Gastroesophageal sphincter (tissue), 4 donors: ENCODE results near the gene MAT2A. TPM values are rescaled to one million over a fixed set of nuclear protein-coding genes. Genes with fewer than 3 reads are reported as not detected.
"Not testable (repeated sequence)": the region's sequence is repeated elsewhere in the genome, so short reads cannot be mapped to it uniquely, and the experiment has no call there.

ENCODE experiments used
- ATAC-seq: fragments of 150-250 bp; one replicate; pipeline ENCODE4 v1.9.1; 2016; ENCODE audit warnings: mild to moderate bottlenecking, moderate library complexity
- H3K27ac ChIP-seq, 4 donors: fragments of 200-600 bp; sonication (generic) in 3 of 4; 1 replicate in 3 of 4; 2 replicates in 1 of 4; pipeline ENCODE4 v1.5.1; 2016 to 2019
- H3K27me3 ChIP-seq: fragments of 200-600 bp; sonication (generic); one replicate; pipeline ENCODE4 v1.5.1; 2019
- H3K36me3 ChIP-seq, 2 donors: fragments of 200-600 bp; sonication (generic); one replicate each; pipeline ENCODE4 v1.5.1; 2019; ENCODE audit warnings: control low read depth in 1 of 2
- H3K4me1 ChIP-seq, 3 donors: fragments of 200-600 bp; sonication (generic); 1 replicate in 2 of 3; 2 replicates in 1 of 3; pipeline ENCODE4 v1.5.1; 2016 to 2019; ENCODE audit warnings: control low read depth in 2 of 3
- H3K4me3 ChIP-seq, 2 donors: fragments of 200-600 bp; sonication (generic); one replicate each; pipeline ENCODE4 v1.5.1; 2019; ENCODE audit warnings: mild to moderate bottlenecking in 1 of 2, moderate library complexity in 1 of 2
- H3K9me3 ChIP-seq, 3 donors: fragments of 200-600 bp; sonication (generic); one replicate each; pipeline ENCODE4 v1.5.1; 2017 to 2019; ENCODE audit warnings: control low read depth in 2 of 3
- CTCF ChIP-seq, 4 experiments: fragments of 200-600 bp in 2 of 4; fragments of 450-650 bp in 2 of 4; sonication (generic) in 1 of 4; IDR thresholded peaks; one replicate each; pipeline ENCODE4 v1.5.1; 2017 to 2019; ENCODE audit warnings: antibody characterized with exemption in 4 of 4, mild to moderate bottlenecking in 2 of 4, moderate library complexity in 2 of 4
- EP300 ChIP-seq: sonication (generic); formaldehyde crosslinking; IDR thresholded peaks from one replicate; pipeline ENCODE4 v1.6.1; 2017; ENCODE audit warnings: antibody characterized with exemption, mild to moderate bottlenecking
- POLR2A ChIP-seq, 2 donors: fragments of 450-650 bp; IDR thresholded peaks; one replicate each; pipeline ENCODE4 v1.6.1; 2017; ENCODE audit warnings: antibody characterized with exemption in 2 of 2, mild to moderate bottlenecking in 2 of 2, moderate library complexity in 1 of 2
- POLR2AphosphoS5 ChIP-seq: sonication (generic); formaldehyde crosslinking; IDR thresholded peaks from one replicate; pipeline ENCODE4 v1.6.1; 2017; ENCODE audit warnings: antibody characterized with exemption
- WGBS, 2 donors: methylation state at CpG; one replicate each; pipeline ENCODE4 v1.1.5; 2018; ENCODE audit warnings: low coverage in 1 of 2; 5-methylcytosine and 5-hydroxymethylcytosine counted together
- total RNA-seq, 4 donors: library from RNA; depleted of rRNA; stranded (reverse); fragments of >200 nt; gene quantifications; one replicate each; pipeline ENCODE4 v1.1.0, GENCODE V29; 2016

The MAT2A gene
- total RNA-seq, 4 donors from 2014 or later = 68.5 to 295 (median 130) TPM

GRCh38 chr2:85558160-85558559 lies 19.2 kb downstream of the MAT2A start:
- no peak for ATAC-seq
- no peak overlapping the region for H3K27ac ChIP-seq
- peaks cover 0 to 59% of the 10 kb centered on the region in 2 donors for H3K36me3 ChIP-seq
- H3K27me3 ChIP-seq = no peaks in the 10 kb centered on the region
- no peak for TF ChIP-seq CTCF (IDR thresholded peaks at IDR 0.05)
- no peak overlapping the region for H3K4me3 ChIP-seq
- H3K9me3 ChIP-seq = no peaks in the 10 kb centered on the region
- WGBS, 2 donors = 100% methylated on average over 1 of the region's 1 CpG
- peaks cover 0 to 30% (median 10%) of the 10 kb centered on the region in 3 donors for H3K4me1 ChIP-seq

DNA sequence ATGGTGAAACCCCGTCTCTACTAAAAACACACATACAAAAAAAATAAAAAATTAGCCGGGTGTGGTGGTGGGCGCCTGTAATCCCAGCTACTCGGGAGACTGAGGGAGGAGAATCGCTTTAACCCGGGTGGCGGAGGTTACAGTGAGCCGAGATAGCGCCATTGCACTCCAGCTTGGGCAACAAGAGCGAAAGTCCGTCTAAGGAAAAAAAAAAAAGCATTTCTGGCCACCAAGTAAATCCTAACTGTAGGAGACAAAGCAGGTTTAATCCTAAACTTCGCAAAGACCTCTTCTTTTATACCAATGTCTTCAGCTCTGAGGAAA lies 21.4 kb downstream of the MAT2A start:
- peak overlapping the region; percentile 77 to 82 for H3K4me3 ChIP-seq
- H3K9me3 ChIP-seq, H3K27me3 ChIP-seq, ATAC-seq: not testable (repeated sequence)
- WGBS, 2 donors = 78 to 85% methylated on average over 8 to 9 of the region's 12 CpGs
- H3K36me3 ChIP-seq = peaks cover 0 to 36% of the 10 kb centered on the region in 2 donors
- H3K27ac ChIP-seq = peak overlapping the region in 2 of 4 donors; percentile 88 to 90
- H3K4me1 ChIP-seq = peaks cover 0 to 30% (median 10%) of the 10 kb centered on the region in 3 donors

DNA sequence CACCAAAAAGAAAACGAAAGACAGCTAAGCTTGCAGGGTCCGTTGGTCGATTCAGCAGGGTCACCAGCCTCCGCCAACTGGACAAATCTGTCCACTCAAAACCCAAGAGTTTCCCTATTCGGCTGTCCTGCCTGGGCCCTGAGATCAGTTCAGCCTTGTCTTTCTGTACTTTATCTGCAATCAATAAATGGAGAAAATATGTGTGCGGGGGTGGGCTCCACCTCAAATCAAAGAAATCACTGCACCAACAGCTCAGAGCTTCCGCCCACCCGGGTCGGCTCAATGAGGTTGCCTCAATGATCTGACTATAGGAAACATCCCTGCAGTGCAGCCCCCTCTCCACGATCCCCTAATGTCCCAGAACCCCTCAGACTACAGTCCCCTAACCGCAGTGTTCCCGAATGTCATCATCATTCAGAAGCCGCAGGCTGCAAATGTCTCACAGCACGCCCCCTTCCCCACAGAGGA lies 21.9 kb downstream of the MAT2A start:
- Histone ChIP-seq H3K9me3 (no peaks in the 10 kb centered on the region), H3K4me1 (peaks cover 0 to 30% (median 10%) of the 10 kb centered on the region in 3 donors), H3K27me3 (no peaks in the 10 kb centered on the region), H3K27ac (peak overlapping the region; percentile 70 to 90 (median 88)), H3K4me3 (peak overlapping the region; percentile 77 to 82), H3K36me3 (peaks cover 0 to 32% of the 10 kb centered on the region in 2 donors)
- WGBS, 2 donors = 0 to 5% methylated on average over 2 to 5 of the region's 14 CpGs
- ATAC-seq = no peak
- TF ChIP-seq POLR2A (IDR thresholded peaks at IDR 0.05) (no peak), POLR2AphosphoS5 (no peak), CTCF (IDR thresholded peaks at IDR 0.05) (no peak), EP300 (no peak)

DNA sequence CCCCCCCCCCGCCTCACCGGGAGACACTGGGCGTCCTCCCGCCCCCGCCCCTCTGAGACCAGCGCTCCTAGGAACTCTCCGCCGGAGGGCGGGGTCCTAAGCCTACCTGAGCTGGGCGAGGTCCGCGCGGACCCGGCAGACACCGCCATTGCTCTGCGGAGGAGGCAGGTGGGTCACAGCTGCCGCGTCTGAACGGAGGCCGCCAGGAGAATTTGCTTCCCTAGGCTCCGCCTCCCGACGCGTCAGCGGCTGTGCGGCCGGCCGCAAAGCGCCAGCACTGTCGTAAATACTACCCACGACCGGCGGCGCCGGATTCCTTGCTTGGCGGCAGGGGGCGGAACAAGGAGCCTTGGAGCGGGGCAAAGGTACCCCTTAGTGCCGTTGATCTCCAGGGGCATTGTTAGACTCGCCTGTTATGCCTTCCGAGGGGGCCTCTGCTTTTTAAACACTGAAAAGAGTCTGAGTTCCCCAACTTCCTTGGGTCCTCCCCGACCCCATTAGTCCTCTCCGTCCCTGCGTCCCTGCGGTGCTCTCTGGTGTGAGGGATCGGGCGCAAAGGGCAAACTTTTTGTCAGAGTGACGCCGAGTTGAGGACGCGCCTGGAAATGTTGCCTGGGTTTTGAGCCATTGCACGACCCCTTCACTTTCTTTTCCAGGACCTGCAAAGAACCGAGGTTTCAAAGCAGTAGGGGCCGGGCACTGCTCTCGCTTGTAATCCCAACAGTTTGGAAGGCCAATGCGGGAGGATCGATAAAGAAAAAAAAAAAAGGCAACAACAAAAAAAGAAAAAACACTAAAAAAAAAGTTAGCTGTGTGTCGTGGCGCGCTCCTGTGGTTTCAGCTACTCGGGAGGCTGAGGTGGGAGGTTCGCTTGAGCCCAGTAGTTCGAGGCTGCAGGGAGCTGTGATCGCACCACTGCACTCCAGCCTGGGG lies 22.6 kb downstream of the MAT2A start, which contains the start of gene GGCX:
Gene GGCX, minus strand, starts transcription at position 214 of the 933 bp plus-strand sequence. Its CDS starts 65 bp downstream, at position 149.
- TF ChIP-seq EP300 = no peak
- peak in 3 of 4 experiments; percentile 46 to 74 (median 59) for TF ChIP-seq CTCF (IDR thresholded peaks at IDR 0.05)
- peak; percentile 74 for TF ChIP-seq POLR2AphosphoS5
- peak; percentile 70 to 72 for TF ChIP-seq POLR2A (IDR thresholded peaks at IDR 0.05)
- peaks cover 0 to 30% (median 10%) of the 10 kb centered on the region in 3 donors for H3K4me1 ChIP-seq
- 15 to 23% methylated on average over 11 to 13 of the region's 64 CpGs for WGBS, 2 donors
- H3K9me3 ChIP-seq = no peaks in the 10 kb centered on the region
- peak within 1 kb of the TSS; percentile 77 to 82 for H3K4me3 ChIP-seq
- peak within 1 kb of the TSS; percentile 70 to 90 (median 88) for H3K27ac ChIP-seq
- peaks cover 0 to 27% of the 10 kb centered on the region in 2 donors for H3K36me3 ChIP-seq
- no peaks in the 10 kb centered on the region for H3K27me3 ChIP-seq
- peak; percentile 96 for ATAC-seq

DNA sequence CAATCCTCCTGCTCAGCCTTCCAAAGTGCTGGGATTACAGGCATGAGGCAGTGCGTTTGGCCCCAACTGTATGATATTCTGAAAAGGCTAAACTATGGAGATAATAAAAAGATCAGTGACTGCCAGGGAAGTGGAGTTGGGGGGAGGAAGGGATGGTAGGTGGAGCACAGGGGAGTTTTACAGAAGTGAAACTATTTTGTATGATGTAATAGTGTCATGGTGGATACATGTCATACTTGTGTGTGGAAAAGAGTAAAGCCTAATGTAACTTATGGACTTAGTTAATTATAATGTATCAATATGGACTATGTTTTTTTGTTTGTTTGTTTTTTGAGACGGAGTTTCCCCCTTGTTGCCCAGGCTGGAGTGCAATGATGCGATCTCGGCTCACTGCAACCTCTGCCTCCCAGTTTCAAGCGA lies 25.2 kb downstream of the MAT2A start:
- WGBS, 2 donors = 67 to 83% methylated on average over 1 to 4 of the region's 5 CpGs
- TF ChIP-seq POLR2AphosphoS5 (no peak), POLR2A (IDR thresholded peaks at IDR 0.05) (no peak), CTCF (IDR thresholded peaks at IDR 0.05) (no peak), EP300 (no peak)
- H3K4me3 ChIP-seq = no peak overlapping the region
- no peaks in the 10 kb centered on the region for H3K27me3 ChIP-seq
- ATAC-seq = no peak
- H3K4me1 ChIP-seq = peaks cover 0 to 25% (median 10%) of the 10 kb centered on the region in 3 donors
- peaks cover 0 to under 1% of the 10 kb centered on the region in 2 donors for H3K36me3 ChIP-seq
- no peak overlapping the region for H3K27ac ChIP-seq
- no peaks in the 10 kb centered on the region for H3K9me3 ChIP-seq
